ENCODE data around the gene NAA30.
"Not testable (repeated sequence)": the region's sequence is repeated elsewhere in the genome, so short reads cannot be mapped to it uniquely, and the experiment has no call there.

NAA30 gene

DNA sequence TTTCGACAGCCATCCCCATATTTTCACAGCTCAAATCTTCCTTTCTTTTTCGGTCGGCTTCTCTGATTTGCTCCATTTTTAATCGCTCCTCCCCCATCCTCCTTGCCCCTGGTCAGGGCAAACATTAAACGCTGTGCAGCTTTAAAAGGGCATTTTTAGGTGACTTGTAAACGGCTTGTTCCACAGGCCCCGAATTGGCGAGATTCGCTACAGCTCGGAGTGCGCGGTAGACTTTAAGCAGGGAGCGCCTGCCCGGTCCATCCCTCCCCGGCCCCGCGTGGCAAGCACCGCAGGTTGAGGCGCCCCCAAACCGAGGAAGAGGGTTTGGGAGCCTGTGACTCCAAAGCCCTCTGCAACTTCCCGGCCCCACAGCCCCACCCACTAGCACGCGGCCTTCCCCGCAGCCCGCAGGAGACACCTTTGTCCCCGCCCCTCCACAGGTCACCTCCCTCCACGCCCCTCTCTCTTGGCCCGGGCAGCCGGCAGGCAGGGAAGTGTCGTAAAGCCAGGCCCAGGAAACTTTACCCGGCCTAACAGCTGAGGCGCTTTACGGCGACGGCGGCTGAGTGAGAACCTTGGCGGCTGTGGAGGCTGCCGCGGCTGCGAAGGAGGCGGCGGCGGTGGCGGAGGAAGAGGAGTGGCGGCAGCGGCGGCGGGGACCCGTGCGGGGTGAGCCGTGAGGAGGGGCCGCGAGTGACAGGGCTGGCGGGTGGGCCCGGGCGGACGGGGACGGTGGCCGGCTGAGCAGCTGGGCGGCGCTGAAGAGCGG lies at the start of gene NAA30:
Gene NAA30 (plus strand): TSS at position 550 of the 769 bp plus-strand sequence. CDS start 372 bp downstream, outside the sequence.
- TF ChIP-seq, protein P1, sequence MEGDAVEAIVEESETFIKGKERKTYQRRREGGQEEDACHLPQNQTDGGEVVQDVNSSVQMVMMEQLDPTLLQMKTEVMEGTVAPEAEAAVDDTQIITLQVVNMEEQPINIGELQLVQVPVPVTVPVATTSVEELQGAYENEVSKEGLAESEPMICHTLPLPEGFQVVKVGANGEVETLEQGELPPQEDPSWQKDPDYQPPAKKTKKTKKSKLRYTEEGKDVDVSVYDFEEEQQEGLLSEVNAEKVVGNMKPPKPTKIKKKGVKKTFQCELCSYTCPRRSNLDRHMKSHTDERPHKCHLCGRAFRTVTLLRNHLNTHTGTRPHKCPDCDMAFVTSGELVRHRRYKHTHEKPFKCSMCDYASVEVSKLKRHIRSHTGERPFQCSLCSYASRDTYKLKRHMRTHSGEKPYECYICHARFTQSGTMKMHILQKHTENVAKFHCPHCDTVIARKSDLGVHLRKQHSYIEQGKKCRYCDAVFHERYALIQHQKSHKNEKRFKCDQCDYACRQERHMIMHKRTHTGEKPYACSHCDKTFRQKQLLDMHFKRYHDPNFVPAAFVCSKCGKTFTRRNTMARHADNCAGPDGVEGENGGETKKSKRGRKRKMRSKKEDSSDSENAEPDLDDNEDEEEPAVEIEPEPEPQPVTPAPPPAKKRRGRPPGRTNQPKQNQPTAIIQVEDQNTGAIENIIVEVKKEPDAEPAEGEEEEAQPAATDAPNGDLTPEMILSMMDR (IDR thresholded peaks at IDR 0.05) = no peak
- peak; percentile 93 for DNase-seq (ENCODE audit: low spot score)
- Histone ChIP-seq H3K4me3 (peak within 1 kb of the TSS; percentile 92), H3K27ac (peak within 1 kb of the TSS; percentile 86 to 94)

DNA sequence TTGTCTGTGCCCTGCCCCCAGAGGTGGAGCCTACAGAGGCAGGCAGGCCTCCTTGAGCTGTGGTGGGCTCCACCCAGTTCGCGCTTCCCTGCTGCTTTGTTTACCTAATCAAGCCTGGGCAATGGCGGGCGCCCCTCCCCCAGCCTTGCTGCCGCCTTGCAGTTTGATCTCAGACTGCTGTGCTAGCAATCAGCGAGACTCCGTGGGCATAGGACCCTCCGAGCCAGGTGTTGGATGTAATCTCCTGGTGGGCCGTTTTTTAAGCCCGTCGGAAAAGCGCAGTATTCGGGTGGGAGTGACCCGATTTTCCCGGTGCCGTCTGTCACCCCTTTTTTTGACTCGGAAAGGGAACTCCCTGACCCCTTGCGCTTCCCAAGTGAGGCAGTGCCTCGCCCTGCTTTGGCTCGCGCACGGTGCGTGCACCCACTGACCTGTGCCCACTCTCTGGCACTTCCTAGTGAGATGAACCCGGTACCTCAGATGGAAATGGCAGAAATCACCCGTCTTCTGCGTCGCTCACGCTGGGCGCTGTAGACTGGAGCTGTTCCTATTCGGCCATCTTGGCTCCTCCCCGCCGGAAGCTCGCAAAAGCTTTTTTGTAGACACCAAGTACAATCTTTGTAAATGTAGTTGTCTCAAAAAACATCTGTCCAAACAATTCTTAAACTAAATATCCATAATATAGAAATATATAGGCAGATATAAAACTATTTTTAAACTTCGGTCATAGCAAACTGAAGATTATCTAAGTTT lies 46.7 kb upstream of the NAA30 start:
- H3K4me3 ChIP-seq; H3K27ac ChIP-seq; DNase-seq (ENCODE audit: low spot score): not testable (repeated sequence)

DNA sequence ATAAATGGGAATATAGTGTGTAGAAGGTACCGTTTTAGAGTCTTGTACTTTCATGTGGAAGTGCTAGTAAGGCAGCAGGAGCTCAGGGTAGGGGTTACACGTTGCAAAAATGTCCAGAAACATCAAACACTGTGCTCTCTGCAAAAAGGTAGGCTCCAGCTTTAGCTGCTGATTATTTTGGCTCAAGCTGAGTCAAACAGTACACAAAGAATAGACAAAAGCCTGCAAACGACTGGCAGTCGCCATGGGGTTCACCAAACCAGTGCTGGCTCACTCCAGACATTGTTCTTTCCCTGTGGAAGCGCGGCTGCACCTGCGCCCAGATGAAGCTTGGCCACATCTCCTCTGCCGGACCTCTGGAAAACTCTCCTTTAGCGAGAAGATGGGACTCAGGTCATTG lies 45.3 kb upstream of the NAA30 start:
- DNase-seq (ENCODE audit: low spot score) = no peak
- Histone ChIP-seq H3K27ac (no peak overlapping the region), H3K4me3 (no peak overlapping the region)
- TF ChIP-seq, protein P1 (IDR thresholded peaks at IDR 0.05) = no peak

DNA sequence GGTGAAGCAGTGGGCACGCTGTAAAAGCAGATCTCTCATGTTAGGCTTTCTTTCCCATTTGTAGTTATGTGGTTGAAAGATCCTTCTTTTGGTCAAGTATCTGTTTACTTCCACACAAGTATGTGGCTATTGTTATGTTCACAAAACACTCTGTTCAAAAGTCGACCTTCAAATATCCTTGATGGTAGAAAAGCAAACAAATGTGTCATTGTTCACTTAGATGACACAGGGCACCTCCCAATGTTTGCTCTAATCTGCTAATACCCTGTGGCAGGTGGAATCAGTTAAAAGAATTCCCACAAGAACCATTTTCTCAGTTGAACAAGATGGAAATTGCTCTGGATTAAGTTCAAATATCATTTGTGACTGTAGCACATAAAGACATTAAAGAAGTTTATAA lies 43.6 kb upstream of the NAA30 start:
- no peak for DNase-seq (ENCODE audit: low spot score)
- no peak overlapping the region for H3K4me3 ChIP-seq
- no peak overlapping the region for H3K27ac ChIP-seq
- TF ChIP-seq, protein P1 (IDR thresholded peaks at IDR 0.05) = no peak

DNA sequence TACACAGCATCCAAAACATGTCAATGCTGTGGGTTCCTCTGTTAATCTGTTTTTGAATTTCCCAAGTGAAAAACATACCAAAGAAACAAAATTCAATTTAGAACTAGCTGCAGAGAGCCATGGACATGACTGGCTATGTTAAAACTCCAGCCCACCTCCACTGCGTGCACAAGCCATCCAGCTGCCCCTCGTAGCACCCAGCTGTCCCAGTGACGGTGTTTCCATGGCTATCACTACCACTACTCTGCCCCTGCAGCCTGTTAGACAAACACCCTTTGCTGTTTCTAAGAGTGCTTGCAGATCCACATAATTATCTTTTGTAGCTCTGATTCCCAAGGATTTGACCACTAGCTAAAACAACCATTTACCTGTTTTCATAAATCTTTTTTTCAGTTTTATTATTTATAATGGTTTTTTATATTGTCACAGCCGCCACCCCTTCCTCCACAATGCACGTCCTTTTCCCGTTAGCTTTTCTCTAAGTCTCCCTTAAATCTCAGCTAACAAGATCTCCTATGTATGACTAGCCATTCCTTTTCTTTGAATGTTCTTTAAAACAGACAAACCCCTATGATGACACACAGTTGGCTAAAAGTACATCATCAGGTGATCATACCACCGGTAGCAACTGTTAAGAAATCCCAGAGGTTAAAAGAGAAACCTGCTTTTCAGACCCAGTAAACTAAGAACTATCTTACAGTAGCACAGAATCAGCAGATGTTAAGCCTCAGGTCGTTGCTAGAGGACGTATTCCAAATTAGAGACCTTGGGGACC lies 37.8 kb upstream of the NAA30 start:
- Histone ChIP-seq H3K4me3 (no peak overlapping the region), H3K27ac (no peak overlapping the region)
- no peak for DNase-seq (ENCODE audit: low spot score)

DNA sequence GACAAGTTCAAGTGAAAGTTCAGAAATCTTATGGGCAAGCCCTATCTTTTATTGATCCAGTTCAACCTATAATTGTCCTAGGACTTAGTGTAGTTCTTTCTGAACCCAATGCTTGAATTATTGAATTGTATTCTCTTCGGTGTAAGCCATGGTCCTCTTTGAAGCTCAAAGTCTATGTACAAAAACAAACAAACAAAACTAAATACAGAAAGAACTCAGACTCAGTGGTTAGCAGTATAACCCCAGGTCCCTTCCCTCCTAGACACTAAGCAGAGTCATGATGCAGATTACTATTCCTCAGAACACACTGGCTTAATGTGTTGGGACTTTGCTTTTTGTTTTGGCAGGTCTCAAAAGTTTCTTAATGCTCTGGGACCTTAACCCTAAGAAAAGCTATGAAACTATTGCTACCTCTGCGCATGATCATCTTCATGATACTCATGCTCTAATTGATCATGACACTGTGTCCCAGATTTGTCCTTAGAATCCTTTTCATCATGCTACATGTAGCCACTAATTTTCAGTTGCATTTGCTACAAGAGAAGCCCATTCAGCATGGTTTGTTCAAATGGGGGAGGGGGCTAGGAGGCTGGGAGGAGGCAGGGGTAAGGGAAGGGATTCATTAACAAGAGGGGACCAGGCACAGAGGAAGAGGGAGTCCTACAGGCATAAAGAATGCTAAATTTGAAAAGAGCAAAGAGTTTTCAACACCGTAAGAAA lies 35.1 kb upstream of the NAA30 start:
- TF ChIP-seq, protein P1 (IDR thresholded peaks at IDR 0.05) = no peak
- no peak for DNase-seq (ENCODE audit: low spot score)
- Histone ChIP-seq H3K4me3 (no peak overlapping the region), H3K27ac (no peak overlapping the region)

More for the DNA sequence above, 37.8 kb upstream of the NAA30 start:
- TF ChIP-seq, protein P1 (IDR thresholded peaks at IDR 0.05) = no peak
